ENCODE results near the gene DOCK2. TPM values are rescaled to one million over a fixed set of nuclear protein-coding genes. Genes with fewer than 3 reads are reported as not detected.
"Not testable (repeated sequence)": the region's sequence is repeated elsewhere in the genome, so short reads cannot be mapped to it uniquely, and the experiment has no call there.

The DOCK2 gene
- total RNA-seq, 1 experiment from 2014 or later: 3.3 TPM

- H3K4me3 ChIP-seq (ENCODE audit: insufficient read depth, low read depth, low read length): no peak overlapping the region
- H3K27me3 ChIP-seq (ENCODE audit: control insufficient read depth, insufficient read depth, low read length): no peaks in the 10 kb centered on the region
- DNase-seq: no peak
- no peaks in the 10 kb centered on the region for H3K36me3 ChIP-seq (replicated peaks; ENCODE audit: control insufficient read depth, insufficient read depth, low read length)
Measured at GRCh38 chr5:169803077-169803981, 166.3 kb downstream of the DOCK2 start.

DNA sequence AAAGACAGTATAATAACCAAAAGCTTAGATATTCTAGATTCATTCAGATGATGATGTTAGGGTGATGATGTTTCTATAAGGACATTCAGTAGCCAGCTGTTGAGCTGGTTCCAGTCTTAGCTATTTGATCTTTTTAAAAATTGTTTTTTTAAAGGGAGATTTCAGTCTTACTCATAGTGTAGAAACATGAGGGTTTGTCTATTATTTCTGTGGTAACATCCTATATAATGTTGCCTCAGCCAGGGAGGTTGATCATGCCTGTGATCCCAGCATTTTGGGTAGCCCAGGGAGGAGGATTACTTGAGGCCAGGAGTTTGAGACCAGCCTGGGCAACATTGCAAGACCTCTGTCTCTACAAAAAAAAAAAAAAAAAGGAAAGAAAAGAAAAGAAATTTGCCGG is 167.8 kb downstream of the DOCK2 start:
- Histone ChIP-seq H3K36me3 (replicated peaks; ENCODE audit: control insufficient read depth, insufficient read depth, low read length) (no peaks in the 10 kb centered on the region), H3K4me3 (ENCODE audit: insufficient read depth, low read depth, low read length) (no peak overlapping the region), H3K27me3 (ENCODE audit: control insufficient read depth, insufficient read depth, low read length) (no peaks in the 10 kb centered on the region)
- no peak for DNase-seq

GRCh38 chr5:169805527-169805934 is 168.5 kb downstream of the DOCK2 start:
- Histone ChIP-seq H3K4me3 (ENCODE audit: insufficient read depth, low read depth, low read length) (no peak overlapping the region), H3K36me3 (replicated peaks; ENCODE audit: control insufficient read depth, insufficient read depth, low read length) (no peaks in the 10 kb centered on the region), H3K27me3 (ENCODE audit: control insufficient read depth, insufficient read depth, low read length) (no peaks in the 10 kb centered on the region)
- DNase-seq: no peak

DNA sequence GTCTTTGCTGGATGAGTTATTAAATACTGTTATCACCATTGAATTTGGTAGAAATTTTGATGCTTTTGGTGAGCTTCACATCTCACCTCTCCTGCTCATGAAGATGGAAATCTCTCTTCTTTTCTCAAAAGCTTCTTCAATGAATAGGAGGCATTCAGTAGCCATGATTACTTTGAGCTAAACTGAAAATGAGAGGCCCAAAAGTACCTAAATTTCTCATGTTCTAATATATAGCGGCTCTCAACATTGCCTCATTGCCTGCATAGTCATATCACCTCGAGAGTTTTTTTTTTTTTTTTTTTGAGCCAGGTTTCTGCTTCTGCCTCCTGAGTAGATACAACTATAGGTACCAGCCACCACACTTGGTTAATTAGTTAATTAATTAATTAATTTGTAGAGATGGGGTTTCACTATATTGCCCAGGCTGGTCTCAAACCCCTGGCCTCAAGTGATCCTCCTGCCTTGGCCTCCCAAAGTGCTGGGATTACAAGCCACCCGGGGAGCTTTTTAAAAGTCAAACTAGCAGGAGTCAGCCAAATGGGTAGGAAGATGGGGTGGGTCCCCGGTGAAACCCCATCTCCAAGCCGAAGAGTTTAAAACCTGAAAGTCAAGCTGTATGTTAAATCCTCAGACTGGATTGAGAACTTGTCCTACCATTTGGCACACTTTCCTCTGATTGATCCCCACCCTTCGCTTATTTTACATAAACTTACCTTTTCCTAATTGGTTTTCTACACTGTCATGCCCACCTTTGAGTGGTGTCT is 169.0 kb downstream of the DOCK2 start:
- H3K36me3 ChIP-seq (replicated peaks; ENCODE audit: control insufficient read depth, insufficient read depth, low read length): no peaks in the 10 kb centered on the region
- no peak overlapping the region for H3K4me3 ChIP-seq (ENCODE audit: insufficient read depth, low read depth, low read length)
- DNase-seq: no peak
- H3K27me3 ChIP-seq (ENCODE audit: control insufficient read depth, insufficient read depth, low read length): no peaks in the 10 kb centered on the region

DNA sequence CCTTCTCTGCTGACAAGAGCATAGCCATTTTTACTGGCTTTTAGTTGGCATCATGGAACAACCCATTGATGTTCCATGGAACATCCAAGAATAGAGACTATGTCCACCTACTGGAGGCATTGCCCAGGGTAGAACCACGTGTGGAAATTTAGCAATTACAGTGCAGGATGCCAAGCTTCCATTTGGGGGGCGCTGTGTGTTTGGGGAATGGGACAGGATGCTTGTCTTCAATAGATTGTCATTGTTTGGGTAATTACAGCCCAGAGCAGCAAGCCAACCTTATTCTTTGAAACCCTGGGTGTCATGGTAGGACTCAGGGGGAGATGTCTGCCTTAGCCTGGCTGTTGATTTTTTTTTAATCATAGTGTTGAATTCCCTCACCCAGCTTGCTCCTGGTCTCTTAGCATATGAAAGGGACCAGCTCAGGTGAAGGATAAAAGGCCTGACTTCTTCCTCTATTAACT is 171.1 kb downstream of the DOCK2 start:
- Histone ChIP-seq H3K27me3 (ENCODE audit: control insufficient read depth, insufficient read depth, low read length) (no peaks in the 10 kb centered on the region), H3K4me3 (ENCODE audit: insufficient read depth, low read depth, low read length) (no peak overlapping the region), H3K36me3 (replicated peaks; ENCODE audit: control insufficient read depth, insufficient read depth, low read length) (no peaks in the 10 kb centered on the region)
- peak; percentile 74 for DNase-seq

- H3K27me3 ChIP-seq (ENCODE audit: control insufficient read depth, insufficient read depth, low read length); H3K36me3 ChIP-seq (replicated peaks; ENCODE audit: control insufficient read depth, insufficient read depth, low read length); H3K4me3 ChIP-seq (ENCODE audit: insufficient read depth, low read depth, low read length); DNase-seq: not testable (repeated sequence)
Measured at GRCh38 chr5:169808880-169809279, 171.8 kb downstream of the DOCK2 start.

GRCh38 chr5:169809281-169809680 is 172.2 kb downstream of the DOCK2 start:
- Histone ChIP-seq H3K27me3 (ENCODE audit: control insufficient read depth, insufficient read depth, low read length) (no peaks in the 10 kb centered on the region), H3K4me3 (ENCODE audit: insufficient read depth, low read depth, low read length) (no peak overlapping the region), H3K36me3 (replicated peaks; ENCODE audit: control insufficient read depth, insufficient read depth, low read length) (no peaks in the 10 kb centered on the region)
- no peak for DNase-seq

GRCh38 chr5:169810524-169810923 is 173.4 kb downstream of the DOCK2 start:
- DNase-seq: no peak
- H3K4me3 ChIP-seq (ENCODE audit: insufficient read depth, low read depth, low read length): no peak overlapping the region
- H3K36me3 ChIP-seq (replicated peaks; ENCODE audit: control insufficient read depth, insufficient read depth, low read length): no peaks in the 10 kb centered on the region
- no peaks in the 10 kb centered on the region for H3K27me3 ChIP-seq (ENCODE audit: control insufficient read depth, insufficient read depth, low read length)

GRCh38 chr5:169811023-169811422 is 173.9 kb downstream of the DOCK2 start:
- H3K36me3 ChIP-seq (replicated peaks; ENCODE audit: control insufficient read depth, insufficient read depth, low read length): no peaks in the 10 kb centered on the region
- H3K27me3 ChIP-seq (ENCODE audit: control insufficient read depth, insufficient read depth, low read length): no peaks in the 10 kb centered on the region
- no peak for DNase-seq
- H3K4me3 ChIP-seq (ENCODE audit: insufficient read depth, low read depth, low read length): no peak overlapping the region

- Histone ChIP-seq H3K27me3 (ENCODE audit: control insufficient read depth, insufficient read depth, low read length) (no peaks in the 10 kb centered on the region), H3K36me3 (replicated peaks; ENCODE audit: control insufficient read depth, insufficient read depth, low read length) (no peaks in the 10 kb centered on the region), H3K4me3 (ENCODE audit: insufficient read depth, low read depth, low read length) (no peak overlapping the region)
- no peak for DNase-seq
Measured at GRCh38 chr5:169811680-169812079, 174.6 kb downstream of the DOCK2 start.

DNA sequence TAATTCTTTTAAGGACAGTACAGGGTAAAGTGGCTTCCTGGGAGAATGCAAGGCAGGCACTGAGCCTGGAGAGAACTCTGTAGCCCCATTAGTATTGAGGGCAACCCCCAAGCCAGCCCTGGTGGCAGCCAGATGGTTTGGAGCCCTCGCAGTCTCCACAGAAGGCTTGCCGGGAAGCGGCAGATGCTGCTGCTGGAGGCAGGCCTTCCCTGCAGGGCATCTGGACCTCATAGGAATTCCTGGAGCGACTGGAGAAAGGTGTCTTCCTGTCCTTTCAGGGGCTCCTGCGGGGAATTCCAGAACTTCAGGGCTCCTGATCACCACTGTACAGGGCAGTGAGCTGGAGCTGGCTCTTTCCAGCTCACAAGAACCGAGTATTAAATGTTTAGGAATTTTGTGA is 175.7 kb downstream of the DOCK2 start:
- Histone ChIP-seq H3K4me3 (ENCODE audit: insufficient read depth, low read depth, low read length) (no peak overlapping the region), H3K27me3 (ENCODE audit: control insufficient read depth, insufficient read depth, low read length) (no peaks in the 10 kb centered on the region), H3K36me3 (replicated peaks; ENCODE audit: control insufficient read depth, insufficient read depth, low read length) (no peaks in the 10 kb centered on the region)
- peak; percentile 36 for DNase-seq

GRCh38 chr5:169814045-169814444 is 177.0 kb downstream of the DOCK2 start:
- DNase-seq: no peak
- H3K27me3 ChIP-seq (ENCODE audit: control insufficient read depth, insufficient read depth, low read length): no peaks in the 10 kb centered on the region
- no peak overlapping the region for H3K4me3 ChIP-seq (ENCODE audit: insufficient read depth, low read depth, low read length)
- H3K36me3 ChIP-seq (replicated peaks; ENCODE audit: control insufficient read depth, insufficient read depth, low read length): no peaks in the 10 kb centered on the region

- Histone ChIP-seq H3K36me3 (replicated peaks; ENCODE audit: control insufficient read depth, insufficient read depth, low read length) (no peaks in the 10 kb centered on the region), H3K4me3 (ENCODE audit: insufficient read depth, low read depth, low read length) (no peak overlapping the region), H3K27me3 (ENCODE audit: control insufficient read depth, insufficient read depth, low read length) (no peaks in the 10 kb centered on the region)
- DNase-seq: no peak
Measured at GRCh38 chr5:169814522-169814921, 177.4 kb downstream of the DOCK2 start.

DNA sequence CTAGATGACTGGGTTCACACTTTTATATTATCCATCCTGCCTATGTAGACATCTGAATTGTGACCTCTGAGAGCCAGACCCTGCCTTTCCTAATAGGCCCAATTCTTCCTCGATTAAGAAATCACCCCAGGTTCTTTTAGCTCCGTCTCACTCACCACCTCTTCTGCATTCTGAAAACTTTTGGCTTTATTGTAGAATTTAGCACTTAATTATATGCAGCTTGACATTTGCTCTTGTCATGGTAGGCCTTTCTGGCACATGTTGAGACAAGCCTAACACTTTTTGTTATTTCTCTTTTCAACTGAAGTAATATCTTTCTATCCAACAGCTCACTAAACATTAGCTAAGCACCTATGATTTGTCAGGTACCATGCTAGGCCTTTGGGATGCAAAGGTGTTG is 180.0 kb downstream of the DOCK2 start:
- no peak for DNase-seq
- no peak overlapping the region for H3K4me3 ChIP-seq (ENCODE audit: insufficient read depth, low read depth, low read length)
- H3K36me3 ChIP-seq (replicated peaks; ENCODE audit: control insufficient read depth, insufficient read depth, low read length): no peaks in the 10 kb centered on the region
- no peaks in the 10 kb centered on the region for H3K27me3 ChIP-seq (ENCODE audit: control insufficient read depth, insufficient read depth, low read length)

DNA sequence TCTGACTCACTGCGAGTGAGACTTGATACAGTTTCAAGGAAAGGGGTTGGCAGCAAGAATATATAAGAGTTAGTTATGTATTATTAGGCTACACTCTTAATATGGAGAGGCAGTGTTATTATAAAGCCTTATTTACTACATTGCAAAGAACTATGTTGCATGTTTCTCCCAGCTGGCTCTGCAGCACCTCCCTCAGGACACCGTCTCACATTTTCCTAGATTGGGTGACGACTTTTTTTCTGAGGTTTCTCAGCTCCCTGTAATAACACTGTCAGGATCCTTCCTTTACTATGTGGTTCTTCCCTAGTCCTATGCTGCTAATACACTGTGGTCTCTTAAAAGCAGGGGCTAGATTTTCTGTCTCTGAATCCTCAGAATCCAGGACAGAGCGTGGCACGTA is 189.5 kb downstream of the DOCK2 start:
- DNase-seq: peak; percentile 42
- Histone ChIP-seq H3K4me3 (ENCODE audit: insufficient read depth, low read depth, low read length) (no peak overlapping the region), H3K36me3 (replicated peaks; ENCODE audit: control insufficient read depth, insufficient read depth, low read length) (no peaks in the 10 kb centered on the region), H3K27me3 (ENCODE audit: control insufficient read depth, insufficient read depth, low read length) (no peaks in the 10 kb centered on the region)
